Kidney epithelial cell (primary cell): Measurements from ENCODE around the gene POLG. TPM values are rescaled to one million over a fixed set of nuclear protein-coding genes. Genes with fewer than 3 reads are reported as not detected.

Experiments used
- DNase-seq: peaks from one replicate; pipeline ENCODE4 v3.0.0-alpha.2; 2010; ENCODE audit warnings: low read depth
- H3K27me3 ChIP-seq: 2 replicates; pipeline ENCODE4 v1.6.0; 2011; ENCODE audit warnings: low read length; ENCODE audit not compliant: control insufficient read depth, insufficient read depth
- H3K36me3 ChIP-seq: 2 replicates; pipeline ENCODE4 v1.5.1; 2011; ENCODE audit warnings: low read length; ENCODE audit not compliant: control insufficient read depth, insufficient read depth
- H3K4me3 ChIP-seq: 2 replicates; pipeline ENCODE4 v1.5.1; 2011; ENCODE audit warnings: low read depth, mild to moderate bottlenecking, control low read depth, low read length
- CTCF ChIP-seq: IDR thresholded peaks from 2 replicates; pipeline ENCODE4 v1.5.1; 2011; ENCODE audit warnings: mild to moderate bottlenecking, moderate library complexity, low read length, control low read depth, inconsistent platforms; ENCODE audit not compliant: insufficient read depth, poor library complexity, severe bottlenecking
- total RNA-seq: library from RNA; depleted of rRNA; stranded (reverse); fragments of >200 nt; gene quantifications from 2 replicates; pipeline ENCODE4 v1.2.3, GENCODE V29; 2015

The POLG gene
- total RNA-seq, 1 donor from 2014 or later: 59.1 TPM

GRCh38 chr15:89330881-89331595 is 3.6 kb downstream of the POLG start:
- H3K4me3 ChIP-seq: no peak overlapping the region
- no peaks in the 10 kb centered on the region for H3K27me3 ChIP-seq
- H3K36me3 ChIP-seq: peaks cover 5% of the 10 kb centered on the region
- TF ChIP-seq CTCF: no peak
- DNase-seq: no peak

GRCh38 chr15:89330119-89330518 is 4.5 kb downstream of the POLG start:
- no peak overlapping the region for H3K4me3 ChIP-seq
- H3K36me3 ChIP-seq: peaks cover 5% of the 10 kb centered on the region
- no peak for TF ChIP-seq CTCF
- no peaks in the 10 kb centered on the region for H3K27me3 ChIP-seq
- no peak for DNase-seq

GRCh38 chr15:89329329-89330084 is 5.1 kb downstream of the POLG start:
- H3K27me3 ChIP-seq: no peaks in the 10 kb centered on the region
- peaks cover 5% of the 10 kb centered on the region for H3K36me3 ChIP-seq
- no peak overlapping the region for H3K4me3 ChIP-seq
- no peak for TF ChIP-seq CTCF
- no peak for DNase-seq

- DNase-seq: no peak
- H3K4me3 ChIP-seq: no peak overlapping the region
- peaks cover 7% of the 10 kb centered on the region for H3K36me3 ChIP-seq
- no peak for TF ChIP-seq CTCF
- H3K27me3 ChIP-seq: no peaks in the 10 kb centered on the region
These were observed 6.0 kb downstream of the POLG start for GRCh38 chr15:89328398-89329254.

- TF ChIP-seq CTCF: no peak
- Histone ChIP-seq H3K4me3 (no peak overlapping the region), H3K36me3 (peaks cover 12% of the 10 kb centered on the region), H3K27me3 (no peaks in the 10 kb centered on the region)
- DNase-seq: no peak
These were observed 7.5 kb downstream of the POLG start for GRCh38 chr15:89327113-89327512.
